ENCODE data around the gene MAGI1. TPM values are rescaled to one million over a fixed set of nuclear protein-coding genes. Genes with fewer than 3 reads are reported as not detected.

Gene MAGI1
- total RNA-seq: 45.8 TPM
- long read RNA-seq, partial matches to known transcripts: 10 of 32 reads
- long read RNA-seq, other reads (novel, unspliced or antisense): 22 of 32 reads

DNA sequence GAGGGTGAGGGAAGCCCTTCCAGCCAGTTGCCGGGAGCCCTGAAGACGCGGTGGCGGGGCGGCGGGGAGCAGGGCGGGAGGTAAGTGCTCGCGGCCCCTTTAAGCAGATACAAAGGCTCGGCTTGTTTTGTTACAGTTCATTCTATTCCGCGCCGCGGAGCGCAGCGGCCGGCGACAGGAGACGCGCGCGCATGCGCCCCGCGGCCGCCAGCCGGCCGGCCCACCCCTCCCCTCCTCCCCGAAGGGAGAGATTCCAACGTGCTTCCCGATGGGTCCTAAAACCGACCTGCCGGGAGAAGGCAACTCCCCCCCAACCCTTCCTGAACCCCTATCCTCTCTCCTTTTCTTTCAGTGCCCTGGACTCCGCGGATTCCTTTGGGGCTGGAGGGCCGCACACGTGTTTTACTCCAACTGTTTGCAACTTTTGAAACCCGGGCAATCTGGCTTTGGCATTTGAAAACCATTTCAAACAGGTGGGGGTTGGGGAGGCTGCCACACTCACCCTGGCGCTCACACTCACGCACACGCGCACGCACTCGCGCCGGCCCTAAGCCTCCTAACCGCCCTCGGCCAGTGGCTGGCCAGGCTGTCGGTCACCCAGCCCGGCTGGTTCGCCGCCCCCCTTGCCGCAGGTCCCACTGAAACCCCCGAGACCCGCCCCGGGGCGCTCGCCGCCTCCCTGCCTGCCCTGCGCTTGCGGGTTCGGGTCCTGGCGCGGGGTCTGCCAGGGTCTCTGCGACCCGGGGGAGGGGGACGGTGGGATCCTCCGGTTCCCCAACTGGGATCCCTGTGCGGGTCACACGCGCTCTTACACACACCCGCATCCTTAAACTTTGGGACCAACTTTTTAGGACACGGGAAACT is at the start of gene MAGI1:
Gene MAGI1, minus strand, starts transcription at position 193 of the 864 bp plus-strand sequence. CDS start 610 bp downstream, outside the sequence.
- DNase-seq (peak; percentile 93), ATAC-seq (peak; percentile 88)
- Histone ChIP-seq H3K4me1 (peaks cover 9% of the 10 kb centered on the region), H3K27ac (peak within 1 kb of the TSS; percentile 88), H3K36me3 (no peaks in the 10 kb centered on the region), H3K4me3 (peak within 1 kb of the TSS; percentile 80), H3K9me3 (no peaks in the 10 kb centered on the region), H3K27me3 (no peaks in the 10 kb centered on the region)
- TF ChIP-seq, protein P1, sequence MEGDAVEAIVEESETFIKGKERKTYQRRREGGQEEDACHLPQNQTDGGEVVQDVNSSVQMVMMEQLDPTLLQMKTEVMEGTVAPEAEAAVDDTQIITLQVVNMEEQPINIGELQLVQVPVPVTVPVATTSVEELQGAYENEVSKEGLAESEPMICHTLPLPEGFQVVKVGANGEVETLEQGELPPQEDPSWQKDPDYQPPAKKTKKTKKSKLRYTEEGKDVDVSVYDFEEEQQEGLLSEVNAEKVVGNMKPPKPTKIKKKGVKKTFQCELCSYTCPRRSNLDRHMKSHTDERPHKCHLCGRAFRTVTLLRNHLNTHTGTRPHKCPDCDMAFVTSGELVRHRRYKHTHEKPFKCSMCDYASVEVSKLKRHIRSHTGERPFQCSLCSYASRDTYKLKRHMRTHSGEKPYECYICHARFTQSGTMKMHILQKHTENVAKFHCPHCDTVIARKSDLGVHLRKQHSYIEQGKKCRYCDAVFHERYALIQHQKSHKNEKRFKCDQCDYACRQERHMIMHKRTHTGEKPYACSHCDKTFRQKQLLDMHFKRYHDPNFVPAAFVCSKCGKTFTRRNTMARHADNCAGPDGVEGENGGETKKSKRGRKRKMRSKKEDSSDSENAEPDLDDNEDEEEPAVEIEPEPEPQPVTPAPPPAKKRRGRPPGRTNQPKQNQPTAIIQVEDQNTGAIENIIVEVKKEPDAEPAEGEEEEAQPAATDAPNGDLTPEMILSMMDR (IDR thresholded peaks at IDR 0.05): no peak
- intact Hi-C loops (cut with DNase I): no loop called here

DNA sequence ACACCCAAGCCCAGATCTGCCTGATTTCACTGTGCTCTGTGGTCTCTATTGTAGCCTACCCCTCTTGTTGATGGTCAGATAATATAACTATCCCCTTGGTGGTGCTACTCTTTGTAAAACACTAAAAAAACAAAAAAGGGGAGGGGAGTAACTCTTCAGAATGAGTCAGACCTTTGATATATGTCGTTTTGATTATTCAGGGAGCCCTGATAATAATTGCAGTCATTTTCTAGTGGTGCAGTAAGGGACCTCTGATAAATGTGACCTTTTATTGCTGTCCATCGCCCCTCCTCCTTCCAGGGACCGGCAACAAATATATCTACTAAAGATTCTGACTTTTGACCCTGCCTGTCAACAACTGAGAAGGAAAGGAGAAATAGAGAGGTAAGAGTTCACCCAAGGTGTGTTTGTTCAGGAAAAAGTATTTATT is 45.1 kb upstream of the MAGI1 start:
- DNase-seq (no peak), ATAC-seq (no peak)
- no peaks in the 10 kb centered on the region for H3K36me3 ChIP-seq
- TF ChIP-seq, protein P1 (IDR thresholded peaks at IDR 0.05): no peak
- H3K4me1 ChIP-seq: no peaks in the 10 kb centered on the region
- no peak overlapping the region for H3K27ac ChIP-seq
- no peak overlapping the region for H3K4me3 ChIP-seq
- H3K27me3 ChIP-seq: no peaks in the 10 kb centered on the region
- intact Hi-C loops (cut with DNase I): no loop called here
- no peaks in the 10 kb centered on the region for H3K9me3 ChIP-seq

- Histone ChIP-seq H3K27me3 (no peaks in the 10 kb centered on the region), H3K4me3 (no peak overlapping the region), H3K36me3 (no peaks in the 10 kb centered on the region), H3K27ac (no peak overlapping the region), H3K4me1 (no peaks in the 10 kb centered on the region), H3K9me3 (no peaks in the 10 kb centered on the region)
- ATAC-seq (no peak), DNase-seq (no peak)
- TF ChIP-seq, protein P1 (IDR thresholded peaks at IDR 0.05): no peak
- intact Hi-C loops (cut with DNase I): no loop called here
Measured at GRCh38 chr3:66083096-66083678, 44.5 kb upstream of the MAGI1 start.

GRCh38 chr3:66082679-66083078 is 44.0 kb upstream of the MAGI1 start:
- ATAC-seq (no peak), DNase-seq (no peak)
- no peak overlapping the region for H3K27ac ChIP-seq
- TF ChIP-seq, protein P1 (IDR thresholded peaks at IDR 0.05): no peak
- no peaks in the 10 kb centered on the region for H3K27me3 ChIP-seq
- no peaks in the 10 kb centered on the region for H3K9me3 ChIP-seq
- no peaks in the 10 kb centered on the region for H3K36me3 ChIP-seq
- H3K4me1 ChIP-seq: no peaks in the 10 kb centered on the region
- intact Hi-C loops (cut with DNase I): no loop called here
- H3K4me3 ChIP-seq: no peak overlapping the region

DNA sequence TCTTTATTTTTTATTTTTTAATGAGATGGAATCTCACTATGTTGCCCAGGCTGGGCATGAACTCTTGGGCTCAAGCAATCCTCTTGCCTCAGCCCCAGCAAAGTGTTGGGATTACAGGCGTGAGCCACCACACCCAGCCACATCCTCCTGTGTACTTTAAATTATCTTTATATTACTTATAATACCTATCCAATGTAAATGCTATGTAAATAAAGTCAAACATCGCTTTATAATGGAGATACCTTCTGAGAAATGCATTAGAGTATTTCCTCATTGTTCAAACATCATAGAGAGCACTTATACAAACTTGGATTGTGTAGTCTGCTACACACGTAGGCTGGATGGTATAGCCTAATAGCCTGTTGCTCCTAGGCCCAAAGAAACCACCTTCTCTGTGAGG is 41.4 kb upstream of the MAGI1 start:
- TF ChIP-seq, protein P1 (IDR thresholded peaks at IDR 0.05): no peak
- Histone ChIP-seq H3K4me1 (no peaks in the 10 kb centered on the region), H3K9me3 (no peaks in the 10 kb centered on the region), H3K36me3 (no peaks in the 10 kb centered on the region), H3K27me3 (no peaks in the 10 kb centered on the region), H3K27ac (no peak overlapping the region), H3K4me3 (no peak overlapping the region)
- ATAC-seq (no peak), DNase-seq (no peak)
- intact Hi-C loops (cut with DNase I): no loop called here
